Thyroid gland (tissue), 4 donors: ENCODE data around the gene ASB7.

ENCODE experiments used
- POLR2A ChIP-seq, 2 donors: fragments of 450-650 bp; IDR thresholded peaks; one replicate each; pipeline ENCODE4 v1.6.1; 2017; ENCODE audit warnings: antibody characterized with exemption in 2 of 2, mild to moderate bottlenecking in 2 of 2, moderate library complexity in 1 of 2
- TF ChIP-seq, protein P1 (sequence below), 6 experiments: fragments of 200-600 bp in 3 of 6; fragments of 450-650 bp in 3 of 6; sonication (generic) in 3 of 6; IDR thresholded peaks; one replicate each; pipeline ENCODE4 v1.5.1; 2016 to 2019; ENCODE audit warnings: antibody characterized with exemption in 6 of 6, mild to moderate bottlenecking in 2 of 6, inconsistent platforms in 1 of 6, moderate library complexity in 1 of 6

GRCh38 chr15:100665570-100665969 is 63.2 kb downstream of the ASB7 start:
- TF ChIP-seq POLR2A (IDR thresholded peaks at IDR 0.05), result no peak
- TF ChIP-seq, protein P1, sequence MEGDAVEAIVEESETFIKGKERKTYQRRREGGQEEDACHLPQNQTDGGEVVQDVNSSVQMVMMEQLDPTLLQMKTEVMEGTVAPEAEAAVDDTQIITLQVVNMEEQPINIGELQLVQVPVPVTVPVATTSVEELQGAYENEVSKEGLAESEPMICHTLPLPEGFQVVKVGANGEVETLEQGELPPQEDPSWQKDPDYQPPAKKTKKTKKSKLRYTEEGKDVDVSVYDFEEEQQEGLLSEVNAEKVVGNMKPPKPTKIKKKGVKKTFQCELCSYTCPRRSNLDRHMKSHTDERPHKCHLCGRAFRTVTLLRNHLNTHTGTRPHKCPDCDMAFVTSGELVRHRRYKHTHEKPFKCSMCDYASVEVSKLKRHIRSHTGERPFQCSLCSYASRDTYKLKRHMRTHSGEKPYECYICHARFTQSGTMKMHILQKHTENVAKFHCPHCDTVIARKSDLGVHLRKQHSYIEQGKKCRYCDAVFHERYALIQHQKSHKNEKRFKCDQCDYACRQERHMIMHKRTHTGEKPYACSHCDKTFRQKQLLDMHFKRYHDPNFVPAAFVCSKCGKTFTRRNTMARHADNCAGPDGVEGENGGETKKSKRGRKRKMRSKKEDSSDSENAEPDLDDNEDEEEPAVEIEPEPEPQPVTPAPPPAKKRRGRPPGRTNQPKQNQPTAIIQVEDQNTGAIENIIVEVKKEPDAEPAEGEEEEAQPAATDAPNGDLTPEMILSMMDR (IDR thresholded peaks at IDR 0.05), result no peak
